Sigmoid colon (tissue), 7 donors: ENCODE results near the gene LRRC74B. TPM values are rescaled to one million over a fixed set of nuclear protein-coding genes. Genes with fewer than 3 reads are reported as not detected.

ENCODE experiments used
- DNase-seq: peaks from one replicate; pipeline ENCODE4 v3.0.0-alpha.2; 2019
- H3K27ac ChIP-seq, 4 donors: fragments of 200-600 bp; sonication (generic); one replicate each; pipeline ENCODE4 v1.5.1; 2016 to 2019; ENCODE audit warnings: mild to moderate bottlenecking in 1 of 4
- H3K27me3 ChIP-seq, 3 donors: fragments of 200-600 bp; sonication (generic); one replicate each; pipeline ENCODE4 v1.5.1; 2019; ENCODE audit warnings: mild to moderate bottlenecking in 1 of 3
- H3K36me3 ChIP-seq, 4 donors: fragments of 200-600 bp; sonication (generic); one replicate each; pipeline ENCODE4 v1.5.1; 2016 to 2019
- H3K4me1 ChIP-seq, 4 donors: fragments of 200-600 bp; sonication (generic); one replicate each; pipeline ENCODE4 v1.5.1; 2017 to 2019
- H3K4me3 ChIP-seq, 4 donors: fragments of 200-600 bp; sonication (generic); one replicate each; pipeline ENCODE4 v1.5.1; 2017 to 2019; ENCODE audit warnings: mild to moderate bottlenecking in 2 of 4, moderate library complexity in 1 of 4
- H3K9me3 ChIP-seq, 4 donors: fragments of 200-600 bp in 3 of 4; sonication (generic) in 3 of 4; one replicate each; pipeline versions ENCODE4 v1.5.1 to v1.6.1; 2013 to 2019
- EP300 ChIP-seq, 4 donors: sonication (generic); formaldehyde crosslinking; IDR thresholded peaks; one replicate each; pipeline ENCODE4 v1.6.1; 2017; ENCODE audit warnings: antibody characterized with exemption in 4 of 4
- POLR2A ChIP-seq, 2 donors: fragments of 450-650 bp; IDR thresholded peaks; one replicate each; pipeline ENCODE4 v1.6.1; 2016; ENCODE audit warnings: antibody characterized with exemption in 2 of 2, mild to moderate bottlenecking in 2 of 2, moderate library complexity in 2 of 2
- POLR2AphosphoS5 ChIP-seq, 4 donors: sonication (generic); formaldehyde crosslinking; IDR thresholded peaks; one replicate each; pipeline ENCODE4 v1.6.1; 2017; ENCODE audit warnings: antibody characterized with exemption in 4 of 4
- WGBS, 2 donors: extraction: QIAGEN DNeasy Blood & Tissue Kit; methylation state at CpG; one replicate each; pipeline ENCODE4 v1.1.7; 2013; 5-methylcytosine and 5-hydroxymethylcytosine counted together
- intact Hi-C: fragments of 100-400 bp; cut with DNase I; formaldehyde crosslinking; loops from one replicate; pipeline ENCODE4 v1.15.1; 2023
- polyA plus RNA-seq, 3 donors: library from polyadenylated mRNA; stranded (reverse); fragments of 200-250 nt; gene quantifications; one replicate each; pipeline ENCODE4 v1.2.3, GENCODE V29; 2013
- total RNA-seq, 4 donors: library from RNA; depleted of rRNA; stranded (reverse); fragments of >200 nt; gene quantifications; one replicate each; pipeline ENCODE4 v1.1.0, GENCODE V29; 2016
- TF ChIP-seq, protein P1 (sequence below), 4 experiments: fragments of 450-650 bp in 3 of 4; fragments of 200-600 bp in 1 of 4; IDR thresholded peaks; one replicate each; pipeline ENCODE4 v1.5.1; 2016 to 2019; ENCODE audit warnings: antibody characterized with exemption in 4 of 4, mild to moderate bottlenecking in 3 of 4, moderate library complexity in 2 of 4
- donor health status: healthy with polysubstance abuse.
- donor health status: Bipolar disorder and iron deficiency.
- donor health status: healthy.

Gene LRRC74B
- total and polyA plus RNA-seq, 7 donors = under 0.01 to 0.06 TPM; not detected in 5

DNA sequence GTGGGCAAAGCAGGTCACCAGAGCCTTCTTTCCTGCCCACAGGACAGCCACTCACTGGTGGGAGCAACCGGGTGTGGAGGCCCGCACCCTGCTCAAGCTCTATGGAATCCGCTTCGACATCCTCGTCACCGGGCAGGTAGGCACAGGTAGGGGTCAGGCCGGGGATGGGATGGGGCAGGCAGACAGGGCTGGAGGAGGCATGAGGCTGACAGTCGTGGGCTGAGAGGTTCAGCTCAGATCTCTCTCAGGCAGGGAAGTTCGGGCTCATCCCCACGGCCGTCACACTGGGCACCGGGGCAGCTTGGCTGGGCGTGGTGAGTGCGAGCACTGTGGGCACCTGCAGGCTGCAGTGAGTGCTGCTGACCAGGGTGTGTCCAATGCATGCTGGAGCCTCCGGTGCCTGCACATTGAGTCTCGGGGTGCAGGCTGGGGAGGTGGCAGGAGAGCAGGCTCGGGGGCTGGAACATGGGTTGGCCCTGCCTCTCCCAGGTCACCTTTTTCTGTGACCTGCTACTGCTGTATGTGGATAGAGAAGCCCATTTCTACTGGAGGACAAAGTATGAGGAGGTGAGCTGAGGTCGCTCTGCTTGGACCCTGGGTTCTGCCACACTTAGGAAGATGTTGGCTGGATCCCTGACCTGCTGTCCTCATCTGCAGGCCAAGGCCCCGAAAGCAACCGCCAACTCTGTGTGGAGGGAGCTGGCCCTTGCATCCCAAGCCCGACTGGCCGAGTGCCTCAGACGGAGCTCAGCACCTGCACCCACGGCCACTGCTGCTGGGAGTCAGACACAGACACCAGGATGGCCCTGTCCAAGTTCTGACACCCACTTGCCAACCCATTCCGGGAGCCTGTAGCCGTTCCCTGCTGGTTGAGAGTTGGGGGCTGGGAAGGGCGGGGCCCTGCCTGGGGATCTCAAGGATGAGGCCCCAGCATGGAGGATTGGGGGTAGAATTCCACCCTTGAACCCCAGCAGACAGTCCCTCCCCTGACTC lies 19.7 kb upstream of the LRRC74B start:
- TF ChIP-seq POLR2AphosphoS5 (IDR thresholded peaks at IDR 0.05) (no peak), POLR2A (IDR thresholded peaks at IDR 0.05) (no peak), EP300 (IDR thresholded peaks at IDR 0.05) (no peak)
- intact Hi-C loops = no loop called here
- Histone ChIP-seq H3K9me3 (no peaks in the 10 kb centered on the region), H3K4me3 (no peak overlapping the region), H3K36me3 (no peaks in the 10 kb centered on the region), H3K27ac (no peak overlapping the region), H3K27me3 (peaks cover 0 to 22% (median 15%) of the 10 kb centered on the region in 3 donors), H3K4me1 (peaks cover 0 to 5% (median 0%) of the 10 kb centered on the region in 4 donors)
- 78 to 90% methylated on average over 27 of the region's 27 CpGs for WGBS, 2 donors
- DNase-seq = no peak

DNA sequence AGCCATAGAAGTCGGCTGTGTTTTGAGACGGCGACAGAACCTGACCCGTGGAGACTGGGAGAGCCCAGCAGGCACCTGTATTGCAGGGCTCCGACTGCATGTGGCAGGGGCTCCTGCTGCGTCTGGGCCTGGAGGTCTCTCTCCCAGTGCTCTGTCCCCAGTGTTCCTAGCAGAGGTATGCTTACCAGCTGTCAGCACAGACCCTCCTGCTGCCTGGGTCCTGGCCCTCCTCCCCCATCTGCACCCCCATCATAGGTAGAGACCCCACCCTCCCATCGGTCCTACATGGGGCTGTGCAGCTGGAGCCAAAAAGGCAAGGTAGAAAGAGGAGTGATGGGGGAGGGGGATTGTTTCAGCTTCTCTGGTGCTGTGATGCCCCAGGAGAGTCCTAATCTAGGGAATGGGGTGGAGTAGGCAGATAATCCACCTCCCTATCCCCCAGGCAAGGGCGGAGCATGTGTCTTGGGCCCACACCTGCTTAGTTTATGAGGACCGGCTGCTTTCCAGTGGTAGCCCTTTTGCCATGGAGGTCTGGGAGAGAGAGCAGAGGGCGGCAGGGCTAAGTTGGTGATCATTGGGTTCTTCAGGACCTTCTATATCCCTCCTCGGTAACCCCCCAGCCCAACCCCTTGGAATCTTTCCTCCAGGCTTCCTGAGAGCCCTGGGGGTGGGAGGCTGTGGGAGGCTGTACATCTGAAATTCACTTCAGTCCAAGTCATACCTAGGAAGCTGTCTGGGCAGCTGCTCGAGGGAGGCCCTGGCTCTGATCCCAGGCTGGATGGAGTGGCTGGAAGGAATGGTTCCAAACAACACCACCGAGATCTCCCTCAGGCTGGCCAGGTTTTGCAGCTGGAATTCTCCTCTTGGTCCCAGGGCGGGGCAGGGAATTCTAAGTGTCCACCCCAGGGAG lies 18.7 kb upstream of the LRRC74B start:
- H3K27ac ChIP-seq = no peak overlapping the region
- TF ChIP-seq POLR2A (IDR thresholded peaks at IDR 0.05) (no peak), EP300 (IDR thresholded peaks at IDR 0.05) (no peak), POLR2AphosphoS5 (IDR thresholded peaks at IDR 0.05) (no peak)
- TF ChIP-seq, protein P1, sequence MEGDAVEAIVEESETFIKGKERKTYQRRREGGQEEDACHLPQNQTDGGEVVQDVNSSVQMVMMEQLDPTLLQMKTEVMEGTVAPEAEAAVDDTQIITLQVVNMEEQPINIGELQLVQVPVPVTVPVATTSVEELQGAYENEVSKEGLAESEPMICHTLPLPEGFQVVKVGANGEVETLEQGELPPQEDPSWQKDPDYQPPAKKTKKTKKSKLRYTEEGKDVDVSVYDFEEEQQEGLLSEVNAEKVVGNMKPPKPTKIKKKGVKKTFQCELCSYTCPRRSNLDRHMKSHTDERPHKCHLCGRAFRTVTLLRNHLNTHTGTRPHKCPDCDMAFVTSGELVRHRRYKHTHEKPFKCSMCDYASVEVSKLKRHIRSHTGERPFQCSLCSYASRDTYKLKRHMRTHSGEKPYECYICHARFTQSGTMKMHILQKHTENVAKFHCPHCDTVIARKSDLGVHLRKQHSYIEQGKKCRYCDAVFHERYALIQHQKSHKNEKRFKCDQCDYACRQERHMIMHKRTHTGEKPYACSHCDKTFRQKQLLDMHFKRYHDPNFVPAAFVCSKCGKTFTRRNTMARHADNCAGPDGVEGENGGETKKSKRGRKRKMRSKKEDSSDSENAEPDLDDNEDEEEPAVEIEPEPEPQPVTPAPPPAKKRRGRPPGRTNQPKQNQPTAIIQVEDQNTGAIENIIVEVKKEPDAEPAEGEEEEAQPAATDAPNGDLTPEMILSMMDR (IDR thresholded peaks at IDR 0.05) = no peak
- H3K36me3 ChIP-seq = no peaks in the 10 kb centered on the region
- intact Hi-C loops = no loop called here
- no peak overlapping the region for H3K4me3 ChIP-seq
- H3K4me1 ChIP-seq = peaks cover 0 to 11% (median 5%) of the 10 kb centered on the region in 4 donors
- WGBS, 2 donors = 74 to 79% methylated on average over 14 of the region's 14 CpGs
- no peak for DNase-seq
- H3K9me3 ChIP-seq = no peaks in the 10 kb centered on the region
- H3K27me3 ChIP-seq = peaks cover 4 to 31% (median 25%) of the 10 kb centered on the region in 3 donors

DNA sequence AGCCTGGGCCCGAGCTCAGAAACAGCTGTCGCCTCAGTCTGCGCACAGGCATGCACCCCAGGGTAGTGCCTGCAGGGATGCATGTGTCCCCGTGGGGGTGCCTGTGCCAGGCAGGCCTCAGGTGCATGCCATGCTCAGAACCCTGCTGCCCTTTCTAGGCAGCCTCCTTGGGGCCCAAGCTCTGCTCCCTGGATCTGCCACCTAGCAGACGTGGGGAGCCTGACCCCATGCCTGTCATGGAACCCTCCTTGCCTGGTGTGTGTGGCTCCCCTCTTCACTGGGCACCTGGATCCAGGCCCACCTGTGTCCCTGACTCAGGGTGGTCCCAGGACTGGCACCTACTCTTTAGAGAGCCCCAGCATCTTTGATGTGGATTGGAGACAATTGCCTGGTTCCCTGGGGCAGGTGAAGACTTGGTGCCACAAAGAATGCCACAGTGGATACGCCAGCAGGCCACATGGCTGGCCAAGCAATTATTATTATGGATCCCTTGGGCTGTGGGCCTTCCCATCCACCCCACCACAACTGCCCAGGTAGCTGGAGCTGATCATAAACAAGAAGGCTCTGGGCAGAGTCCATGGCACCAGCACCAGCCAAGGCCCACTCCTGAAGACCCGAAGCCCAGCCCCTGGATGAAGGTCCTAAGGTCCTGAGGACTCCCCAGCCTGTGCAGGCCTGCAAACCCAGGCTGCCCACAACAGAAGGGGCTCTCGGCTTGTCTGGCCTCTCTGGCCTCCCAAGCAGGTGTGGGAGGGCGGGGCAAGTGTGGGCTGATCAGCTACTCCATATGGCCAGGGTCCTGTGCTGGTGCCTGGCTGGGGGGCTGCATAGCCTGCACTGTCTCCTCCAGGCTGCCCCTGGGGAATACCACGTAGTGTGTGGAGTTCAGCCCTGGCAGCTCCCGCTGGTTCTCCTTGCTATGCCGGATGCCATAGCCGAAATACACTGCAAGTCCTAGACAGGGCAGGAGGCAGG lies 17.2 kb upstream of the LRRC74B start:
- Histone ChIP-seq H3K4me1 (peaks cover 0 to 20% (median 10%) of the 10 kb centered on the region in 4 donors), H3K27ac (no peak overlapping the region), H3K9me3 (no peaks in the 10 kb centered on the region), H3K4me3 (no peak overlapping the region), H3K36me3 (no peaks in the 10 kb centered on the region), H3K27me3 (peaks cover 4 to 41% (median 31%) of the 10 kb centered on the region in 3 donors)
- no peak for DNase-seq
- TF ChIP-seq EP300 (IDR thresholded peaks at IDR 0.05) (no peak), POLR2AphosphoS5 (IDR thresholded peaks at IDR 0.05) (no peak), POLR2A (IDR thresholded peaks at IDR 0.05) (no peak)
- TF ChIP-seq, protein P1 (IDR thresholded peaks at IDR 0.05) = no peak
- WGBS, 2 donors = 91 to 92% methylated on average over 13 of the region's 13 CpGs
- intact Hi-C loops = no loop called here

DNA sequence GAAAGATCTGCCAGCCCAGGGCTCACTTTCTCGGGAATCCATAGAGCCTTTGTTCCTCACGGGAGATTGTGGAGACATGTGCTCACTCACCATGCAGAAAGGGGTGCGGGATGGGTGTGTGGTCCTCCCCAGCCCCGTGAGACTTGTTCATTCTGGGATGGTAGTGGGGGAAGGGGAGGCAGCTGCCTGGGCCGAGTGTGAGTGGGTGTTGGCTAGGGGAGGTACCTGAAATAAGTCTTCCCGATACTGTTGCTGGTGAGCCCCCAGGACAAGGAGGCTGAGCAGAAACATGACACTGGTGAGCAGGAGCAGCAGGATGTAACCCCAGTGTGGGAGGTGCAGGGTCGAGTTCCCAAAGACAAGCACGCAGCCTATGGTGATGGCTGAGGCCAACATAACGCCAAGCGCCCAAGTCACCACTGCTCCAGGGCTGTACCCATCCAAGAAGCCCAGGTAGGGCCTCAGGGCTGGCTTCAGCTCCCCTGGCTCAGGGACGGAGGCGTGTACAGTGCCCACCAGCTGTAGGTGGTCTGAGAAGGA lies 16.2 kb upstream of the LRRC74B start:
- H3K27me3 ChIP-seq = peaks cover 4 to 41% (median 31%) of the 10 kb centered on the region in 3 donors
- H3K9me3 ChIP-seq = no peaks in the 10 kb centered on the region
- TF ChIP-seq POLR2AphosphoS5 (IDR thresholded peaks at IDR 0.05) (no peak), POLR2A (IDR thresholded peaks at IDR 0.05) (no peak), EP300 (IDR thresholded peaks at IDR 0.05) (no peak)
- TF ChIP-seq, protein P1 (IDR thresholded peaks at IDR 0.05) = no peak
- DNase-seq = no peak
- no peak overlapping the region for H3K27ac ChIP-seq
- intact Hi-C loops = no loop called here
- 79 to 81% methylated on average over 12 of the region's 12 CpGs for WGBS, 2 donors
- no peak overlapping the region for H3K4me3 ChIP-seq
- H3K36me3 ChIP-seq = no peaks in the 10 kb centered on the region
- H3K4me1 ChIP-seq = peaks cover 0 to 20% (median 10%) of the 10 kb centered on the region in 4 donors
